ENCODE measurements around the gene TLR3.
"Not testable (repeated sequence)": the region's sequence is repeated elsewhere in the genome, so short reads cannot be mapped to it uniquely, and the experiment has no call there.

Gene TLR3

DNA sequence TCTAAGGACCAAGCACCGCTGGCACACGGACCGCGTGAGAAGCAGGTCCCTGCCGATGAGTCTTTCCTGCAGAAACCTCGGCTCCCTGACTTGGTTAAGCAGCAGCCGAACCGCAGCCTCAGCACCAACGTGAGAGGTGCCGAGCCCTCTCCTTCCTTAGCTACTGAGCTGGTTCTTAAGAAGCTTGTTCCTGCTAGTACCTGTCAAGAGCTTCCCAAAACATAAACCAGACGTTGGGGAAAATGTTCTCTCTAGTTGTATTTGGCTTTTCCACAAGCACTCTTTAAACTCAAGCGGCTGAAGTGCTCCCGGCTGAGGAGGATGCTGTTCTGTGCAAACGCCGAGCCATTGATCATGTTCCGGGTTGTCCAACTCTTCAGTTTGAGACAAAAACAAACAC lies 29.3 kb upstream of the TLR3 start (continued):
- TF ChIP-seq ZNF621 (tag by site-specific recombination; IDR thresholded peaks at IDR 0.05) (no peak), ZBTB17 (tag by site-specific recombination; IDR thresholded peaks at IDR 0.05) (no peak), ZNF366 (tag by site-specific recombination; conservative IDR thresholded peaks at IDR 0.05) (no peak), ZNF416 (tag by site-specific recombination; IDR thresholded peaks at IDR 0.05) (no peak), OSR2 (tag by site-specific recombination; IDR thresholded peaks at IDR 0.05) (no peak), ZNF510 (tag by site-specific recombination; IDR thresholded peaks at IDR 0.05; ENCODE audit: insufficient replicate concordance) (no peak), ZNF394 (tag by site-specific recombination; IDR thresholded peaks at IDR 0.05; ENCODE audit: borderline replicate concordance) (no peak)

GRCh38 chr4:186040316-186040715 lies 28.6 kb upstream of the TLR3 start:
- CTCF ChIA-PET: interaction anchor here (0.6 to 2.4 kb wide), 5 partner anchors 97 to 1796 kb away, joined by 3 to 12 read pairs (median 3); no protein-coding TSS in a partner anchor
- Histone ChIP-seq H3K9me3 (ENCODE audit: control insufficient read depth, insufficient read depth, low read depth, low read length) (no peaks in the 10 kb centered on the region), H3K4me1 (ENCODE audit: control insufficient read depth, insufficient read depth, low read length) (no peaks in the 10 kb centered on the region), H3K36me3 (ENCODE audit: control insufficient read depth in 2 of 2, insufficient read depth in 1 of 2, low read length in 2 of 2) (no peaks in the 10 kb centered on the region), H3K4me3 (ENCODE audit: low read depth, low read length) (no peak overlapping the region), H3K27ac (ENCODE audit: extremely low read depth, low read depth, low read length) (no peak overlapping the region)
- no peak for TF ChIP-seq OVOL3 (tag by site-specific recombination; IDR thresholded peaks at IDR 0.05)
- no peak for TF ChIP-seq ZNF350 (tag by site-specific recombination; IDR thresholded peaks at IDR 0.05)
- no peak for TF ChIP-seq ZNF19 (tag by site-specific recombination; IDR thresholded peaks at IDR 0.05; ENCODE audit: low read depth)
- no peak for TF ChIP-seq BCL11A (tag by site-specific recombination; IDR thresholded peaks at IDR 0.05; ENCODE audit: low read depth)
- TF ChIP-seq, protein P1, sequence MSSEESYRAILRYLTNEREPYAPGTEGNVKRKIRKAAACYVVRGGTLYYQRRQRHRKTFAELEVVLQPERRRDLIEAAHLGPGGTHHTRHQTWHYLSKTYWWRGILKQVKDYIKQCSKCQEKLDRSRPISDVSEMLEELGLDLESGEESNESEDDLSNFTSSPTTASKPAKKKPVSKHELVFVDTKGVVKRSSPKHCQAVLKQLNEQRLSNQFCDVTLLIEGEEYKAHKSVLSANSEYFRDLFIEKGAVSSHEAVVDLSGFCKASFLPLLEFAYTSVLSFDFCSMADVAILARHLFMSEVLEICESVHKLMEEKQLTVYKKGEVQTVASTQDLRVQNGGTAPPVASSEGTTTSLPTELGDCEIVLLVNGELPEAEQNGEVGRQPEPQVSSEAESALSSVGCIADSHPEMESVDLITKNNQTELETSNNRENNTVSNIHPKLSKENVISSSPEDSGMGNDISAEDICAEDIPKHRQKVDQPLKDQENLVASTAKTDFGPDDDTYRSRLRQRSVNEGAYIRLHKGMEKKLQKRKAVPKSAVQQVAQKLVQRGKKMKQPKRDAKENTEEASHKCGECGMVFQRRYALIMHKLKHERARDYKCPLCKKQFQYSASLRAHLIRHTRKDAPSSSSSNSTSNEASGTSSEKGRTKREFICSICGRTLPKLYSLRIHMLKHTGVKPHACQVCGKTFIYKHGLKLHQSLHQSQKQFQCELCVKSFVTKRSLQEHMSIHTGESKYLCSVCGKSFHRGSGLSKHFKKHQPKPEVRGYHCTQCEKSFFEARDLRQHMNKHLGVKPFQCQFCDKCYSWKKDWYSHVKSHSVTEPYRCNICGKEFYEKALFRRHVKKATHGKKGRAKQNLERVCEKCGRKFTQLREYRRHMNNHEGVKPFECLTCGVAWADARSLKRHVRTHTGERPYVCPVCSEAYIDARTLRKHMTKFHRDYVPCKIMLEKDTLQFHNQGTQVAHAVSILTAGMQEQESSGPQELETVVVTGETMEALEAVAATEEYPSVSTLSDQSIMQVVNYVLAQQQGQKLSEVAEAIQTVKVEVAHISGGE (tag by site-specific recombination; conservative IDR thresholded peaks at IDR 0.05; ENCODE audit: low read depth): no peak
- no peak for TF ChIP-seq ZFP69B (tag by site-specific recombination; IDR thresholded peaks at IDR 0.05)
- no peak for TF ChIP-seq ZNF10 (tag by site-specific recombination; IDR thresholded peaks at IDR 0.05)
- TF ChIP-seq OSR2 (tag by site-specific recombination; IDR thresholded peaks at IDR 0.05): no peak
- POLR2A ChIA-PET: no interaction called here

DNA sequence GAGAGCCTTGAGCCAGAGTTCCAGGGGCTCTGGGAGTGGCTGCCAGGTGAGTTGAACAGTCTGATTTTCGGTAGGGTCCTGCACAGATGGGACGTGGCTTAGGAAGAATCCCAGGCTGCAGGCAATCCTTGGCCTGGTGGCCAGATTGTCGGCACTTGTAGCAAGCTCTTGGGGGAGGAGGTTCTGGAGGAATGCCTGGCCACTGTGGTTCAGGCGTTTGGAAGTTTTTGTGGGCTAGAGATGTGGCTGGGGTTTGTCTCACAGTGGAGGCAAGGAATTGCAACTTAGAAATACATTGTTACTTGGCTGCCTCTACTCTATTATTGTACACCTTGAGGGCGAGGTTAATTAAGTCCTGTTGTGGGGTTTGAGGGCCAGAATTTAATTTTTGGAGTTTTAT lies 21.5 kb upstream of the TLR3 start:
- H3K4me1 ChIP-seq (ENCODE audit: control insufficient read depth, insufficient read depth, low read length); H3K27ac ChIP-seq (ENCODE audit: extremely low read depth, low read depth, low read length); POLR2A ChIA-PET; H3K36me3 ChIP-seq (ENCODE audit: control insufficient read depth in 2 of 2, insufficient read depth in 1 of 2, low read length in 2 of 2); H3K9me3 ChIP-seq (ENCODE audit: control insufficient read depth, insufficient read depth, low read depth, low read length); H3K4me3 ChIP-seq (ENCODE audit: low read depth, low read length): not testable (repeated sequence)
- CTCF ChIA-PET: interaction anchor here (1.3 kb wide), 1 partner anchor 10 kb away, joined by 5 read pairs; no protein-coding TSS in a partner anchor

DNA sequence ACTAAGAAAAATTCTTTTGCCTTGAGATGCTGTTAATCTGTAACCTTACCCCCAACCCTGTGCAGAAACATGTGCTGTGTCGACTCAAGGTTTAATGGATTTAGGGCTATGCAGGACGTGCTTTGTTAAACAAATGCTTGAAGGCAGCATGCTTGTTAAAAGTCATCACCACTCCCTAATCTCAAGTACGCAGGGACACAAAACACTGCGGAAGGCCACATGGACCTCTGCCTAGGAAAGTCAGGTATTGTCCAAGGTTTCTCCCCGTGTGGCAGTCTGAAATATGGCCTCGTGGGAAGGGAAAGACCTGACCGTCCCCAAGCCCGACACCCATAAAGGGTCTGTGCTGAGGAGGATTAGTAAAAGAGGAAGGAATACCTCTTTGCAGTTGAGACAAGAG lies 18.8 kb upstream of the TLR3 start:
- CTCF ChIA-PET; POLR2A ChIA-PET; H3K36me3 ChIP-seq (ENCODE audit: control insufficient read depth in 2 of 2, insufficient read depth in 1 of 2, low read length in 2 of 2); H3K9me3 ChIP-seq (ENCODE audit: control insufficient read depth, insufficient read depth, low read depth, low read length); H3K4me3 ChIP-seq (ENCODE audit: low read depth, low read length); H3K4me1 ChIP-seq (ENCODE audit: control insufficient read depth, insufficient read depth, low read length); H3K27ac ChIP-seq (ENCODE audit: extremely low read depth, low read depth, low read length): not testable (repeated sequence)

DNA sequence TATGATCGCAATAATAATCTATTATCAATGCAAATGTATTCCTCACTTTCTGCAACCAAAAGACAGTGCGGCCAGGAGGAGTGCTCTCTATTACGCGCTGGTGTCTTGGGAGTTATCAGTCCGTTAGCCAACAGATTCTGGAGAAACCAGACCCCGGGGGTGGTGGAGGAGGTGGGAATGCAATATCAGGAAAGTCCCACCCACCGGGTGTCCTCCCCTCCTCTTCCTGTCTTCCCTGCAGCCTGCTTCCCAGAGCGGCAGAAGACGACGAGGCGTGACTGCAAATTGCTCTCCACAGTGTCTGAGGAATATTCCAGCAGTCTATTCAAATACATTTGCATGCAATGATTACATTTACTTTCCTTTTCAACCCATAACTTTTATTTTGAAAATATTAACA lies 17.9 kb upstream of the TLR3 start:
- ChIA-PET POLR2A (no interaction called here), CTCF (no interaction called here)
- Histone ChIP-seq H3K36me3 (ENCODE audit: control insufficient read depth in 2 of 2, insufficient read depth in 1 of 2, low read length in 2 of 2) (no peaks in the 10 kb centered on the region), H3K9me3 (ENCODE audit: control insufficient read depth, insufficient read depth, low read depth, low read length) (no peaks in the 10 kb centered on the region), H3K4me3 (ENCODE audit: low read depth, low read length) (no peak overlapping the region), H3K4me1 (ENCODE audit: control insufficient read depth, insufficient read depth, low read length) (no peaks in the 10 kb centered on the region), H3K27ac (ENCODE audit: extremely low read depth, low read depth, low read length) (no peak overlapping the region)
- TF ChIP-seq ZNF843 (tag by site-specific recombination; IDR thresholded peaks at IDR 0.05): no peak
- TF ChIP-seq SALL2 (tag by site-specific recombination; IDR thresholded peaks at IDR 0.05; ENCODE audit: borderline replicate concordance): no peak
- TF ChIP-seq ZNF571 (tag by site-specific recombination; IDR thresholded peaks at IDR 0.05): no peak
